Measurements from ENCODE around the gene SEMA6A. TPM values are rescaled to one million over a fixed set of nuclear protein-coding genes. Genes with fewer than 3 reads are reported as not detected.

Gene SEMA6A
- total and polyA plus RNA-seq, 10 of the 15 experiments (the other 5 are each of a cell fraction or from before 2014, with no cell fraction given): 0.16 to 10.2 (median 1.1) TPM

DNA sequence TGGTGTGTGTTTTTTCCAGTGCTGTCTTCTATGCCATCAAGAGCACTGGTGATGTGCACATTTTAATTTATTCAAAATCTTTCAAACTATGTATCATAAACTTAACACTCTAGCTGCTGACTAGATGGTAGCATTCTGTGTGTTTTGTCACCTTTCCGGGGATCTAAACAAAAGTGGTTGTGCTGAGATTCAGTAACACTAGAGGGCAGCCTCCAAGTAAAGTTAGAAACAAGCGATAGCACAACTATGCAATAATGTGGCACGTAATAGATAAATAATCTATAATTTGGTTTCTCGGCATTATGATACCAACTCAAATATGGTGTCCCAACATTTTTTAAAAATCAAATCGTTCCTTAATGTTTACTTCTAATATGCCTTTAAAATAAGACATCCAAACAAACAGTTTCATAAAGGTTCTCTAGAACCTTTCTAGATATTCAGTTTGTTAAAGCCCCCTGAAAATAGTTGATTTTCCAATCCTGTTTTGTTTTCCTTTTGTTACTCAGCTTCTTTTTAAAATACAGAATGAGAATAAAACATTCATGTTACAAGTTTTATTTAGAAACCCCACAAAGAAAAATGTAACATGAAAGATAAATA is 16.9 kb downstream of the SEMA6A start (continued):
- TF ChIP-seq, protein P1, sequence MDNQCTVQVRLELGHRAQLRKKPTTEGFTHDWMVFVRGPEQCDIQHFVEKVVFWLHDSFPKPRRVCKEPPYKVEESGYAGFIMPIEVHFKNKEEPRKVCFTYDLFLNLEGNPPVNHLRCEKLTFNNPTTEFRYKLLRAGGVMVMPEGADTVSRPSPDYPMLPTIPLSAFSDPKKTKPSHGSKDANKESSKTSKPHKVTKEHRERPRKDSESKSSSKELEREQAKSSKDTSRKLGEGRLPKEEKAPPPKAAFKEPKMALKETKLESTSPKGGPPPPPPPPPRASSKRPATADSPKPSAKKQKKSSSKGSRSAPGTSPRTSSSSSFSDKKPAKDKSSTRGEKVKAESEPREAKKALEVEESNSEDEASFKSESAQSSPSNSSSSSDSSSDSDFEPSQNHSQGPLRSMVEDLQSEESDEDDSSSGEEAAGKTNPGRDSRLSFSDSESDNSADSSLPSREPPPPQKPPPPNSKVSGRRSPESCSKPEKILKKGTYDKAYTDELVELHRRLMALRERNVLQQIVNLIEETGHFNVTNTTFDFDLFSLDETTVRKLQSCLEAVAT (IDR thresholded peaks at IDR 0.05): peak; percentile 71
- TF ChIP-seq SMC3 (IDR thresholded peaks at IDR 0.05; ENCODE audit: borderline replicate concordance, low read length) (peak; percentile 54; the same call in 1 of the 2 replicates), EP300 (IDR thresholded peaks at IDR 0.05; ENCODE audit: borderline replicate concordance in 1 of 2, control insufficient read depth in 1 of 2, low read depth in 2 of 2, low read length in 2 of 2) (no peak), RAD21 (IDR thresholded peaks at IDR 0.05; ENCODE audit: insufficient read depth, low read depth, low read length) (peak; percentile 79)
- TF ChIP-seq, protein P2, sequence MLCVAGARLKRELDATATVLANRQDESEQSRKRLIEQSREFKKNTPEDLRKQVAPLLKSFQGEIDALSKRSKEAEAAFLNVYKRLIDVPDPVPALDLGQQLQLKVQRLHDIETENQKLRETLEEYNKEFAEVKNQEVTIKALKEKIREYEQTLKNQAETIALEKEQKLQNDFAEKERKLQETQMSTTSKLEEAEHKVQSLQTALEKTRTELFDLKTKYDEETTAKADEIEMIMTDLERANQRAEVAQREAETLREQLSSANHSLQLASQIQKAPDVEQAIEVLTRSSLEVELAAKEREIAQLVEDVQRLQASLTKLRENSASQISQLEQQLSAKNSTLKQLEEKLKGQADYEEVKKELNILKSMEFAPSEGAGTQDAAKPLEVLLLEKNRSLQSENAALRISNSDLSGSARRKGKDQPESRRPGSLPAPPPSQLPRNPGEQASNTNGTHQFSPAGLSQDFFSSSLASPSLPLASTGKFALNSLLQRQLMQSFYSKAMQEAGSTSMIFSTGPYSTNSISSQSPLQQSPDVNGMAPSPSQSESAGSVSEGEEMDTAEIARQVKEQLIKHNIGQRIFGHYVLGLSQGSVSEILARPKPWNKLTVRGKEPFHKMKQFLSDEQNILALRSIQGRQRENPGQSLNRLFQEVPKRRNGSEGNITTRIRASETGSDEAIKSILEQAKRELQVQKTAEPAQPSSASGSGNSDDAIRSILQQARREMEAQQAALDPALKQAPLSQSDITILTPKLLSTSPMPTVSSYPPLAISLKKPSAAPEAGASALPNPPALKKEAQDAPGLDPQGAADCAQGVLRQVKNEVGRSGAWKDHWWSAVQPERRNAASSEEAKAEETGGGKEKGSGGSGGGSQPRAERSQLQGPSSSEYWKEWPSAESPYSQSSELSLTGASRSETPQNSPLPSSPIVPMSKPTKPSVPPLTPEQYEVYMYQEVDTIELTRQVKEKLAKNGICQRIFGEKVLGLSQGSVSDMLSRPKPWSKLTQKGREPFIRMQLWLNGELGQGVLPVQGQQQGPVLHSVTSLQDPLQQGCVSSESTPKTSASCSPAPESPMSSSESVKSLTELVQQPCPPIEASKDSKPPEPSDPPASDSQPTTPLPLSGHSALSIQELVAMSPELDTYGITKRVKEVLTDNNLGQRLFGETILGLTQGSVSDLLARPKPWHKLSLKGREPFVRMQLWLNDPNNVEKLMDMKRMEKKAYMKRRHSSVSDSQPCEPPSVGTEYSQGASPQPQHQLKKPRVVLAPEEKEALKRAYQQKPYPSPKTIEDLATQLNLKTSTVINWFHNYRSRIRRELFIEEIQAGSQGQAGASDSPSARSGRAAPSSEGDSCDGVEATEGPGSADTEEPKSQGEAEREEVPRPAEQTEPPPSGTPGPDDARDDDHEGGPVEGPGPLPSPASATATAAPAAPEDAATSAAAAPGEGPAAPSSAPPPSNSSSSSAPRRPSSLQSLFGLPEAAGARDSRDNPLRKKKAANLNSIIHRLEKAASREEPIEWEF (IDR thresholded peaks at IDR 0.05; ENCODE audit: insufficient replicate concordance, low read depth, low read length): no peak
